Measurements from ENCODE around the gene ZHX3.

Gene ZHX3

GRCh38 chr20:41317546-41318270 is at the start of gene ZHX3:
Gene ZHX3, minus strand, starts transcription at chr20:41317731. Its CDS starts 112,815 bp downstream, at chr20:41204916.
- Histone ChIP-seq H3K79me2 (ENCODE audit: insufficient read depth, low read length) (peaks cover 39% of the 10 kb centered on the region), H3K9ac (ENCODE audit: low read depth, low read length, poor library complexity, severe bottlenecking) (peak within 1 kb of the TSS; percentile 78), H3K4me3 (ENCODE audit: low read length, poor library complexity, severe bottlenecking) (peak within 1 kb of the TSS; percentile 95), H4K20me1 (ENCODE audit: insufficient read depth, low read length, poor library complexity, severe bottlenecking) (peaks cover 13% of the 10 kb centered on the region), H3F3A (ENCODE audit: low read depth) (no peaks in the 10 kb centered on the region), H3K4me1 (ENCODE audit: insufficient read depth, low read length, poor library complexity, severe bottlenecking) (peaks cover 42% of the 10 kb centered on the region), H3K9me2 (replicated peaks; ENCODE audit: low read depth, low read length) (no peaks in the 10 kb centered on the region), H3K9me3 (ENCODE audit: insufficient read depth, low read depth, low read length) (no peaks in the 10 kb centered on the region), H2AFZ (ENCODE audit: low read length) (peak within 1 kb of the TSS; percentile 76), H3K36me3 (ENCODE audit: insufficient read depth, low read length) (no peaks in the 10 kb centered on the region), H3K27me3 (ENCODE audit: insufficient read depth, low read length, poor library complexity, severe bottlenecking) (no peaks in the 10 kb centered on the region), H3K4me2 (ENCODE audit: low read depth, low read length, poor library complexity, severe bottlenecking) (peak within 1 kb of the TSS; percentile 100)
- no peak for TF ChIP-seq EZH2phosphoT487 (IDR thresholded peaks at IDR 0.05; ENCODE audit: borderline replicate concordance)
- TF ChIP-seq, protein P1, sequence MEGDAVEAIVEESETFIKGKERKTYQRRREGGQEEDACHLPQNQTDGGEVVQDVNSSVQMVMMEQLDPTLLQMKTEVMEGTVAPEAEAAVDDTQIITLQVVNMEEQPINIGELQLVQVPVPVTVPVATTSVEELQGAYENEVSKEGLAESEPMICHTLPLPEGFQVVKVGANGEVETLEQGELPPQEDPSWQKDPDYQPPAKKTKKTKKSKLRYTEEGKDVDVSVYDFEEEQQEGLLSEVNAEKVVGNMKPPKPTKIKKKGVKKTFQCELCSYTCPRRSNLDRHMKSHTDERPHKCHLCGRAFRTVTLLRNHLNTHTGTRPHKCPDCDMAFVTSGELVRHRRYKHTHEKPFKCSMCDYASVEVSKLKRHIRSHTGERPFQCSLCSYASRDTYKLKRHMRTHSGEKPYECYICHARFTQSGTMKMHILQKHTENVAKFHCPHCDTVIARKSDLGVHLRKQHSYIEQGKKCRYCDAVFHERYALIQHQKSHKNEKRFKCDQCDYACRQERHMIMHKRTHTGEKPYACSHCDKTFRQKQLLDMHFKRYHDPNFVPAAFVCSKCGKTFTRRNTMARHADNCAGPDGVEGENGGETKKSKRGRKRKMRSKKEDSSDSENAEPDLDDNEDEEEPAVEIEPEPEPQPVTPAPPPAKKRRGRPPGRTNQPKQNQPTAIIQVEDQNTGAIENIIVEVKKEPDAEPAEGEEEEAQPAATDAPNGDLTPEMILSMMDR (conservative IDR thresholded peaks at IDR 0.05; ENCODE audit: low read length) = no peak

DNA sequence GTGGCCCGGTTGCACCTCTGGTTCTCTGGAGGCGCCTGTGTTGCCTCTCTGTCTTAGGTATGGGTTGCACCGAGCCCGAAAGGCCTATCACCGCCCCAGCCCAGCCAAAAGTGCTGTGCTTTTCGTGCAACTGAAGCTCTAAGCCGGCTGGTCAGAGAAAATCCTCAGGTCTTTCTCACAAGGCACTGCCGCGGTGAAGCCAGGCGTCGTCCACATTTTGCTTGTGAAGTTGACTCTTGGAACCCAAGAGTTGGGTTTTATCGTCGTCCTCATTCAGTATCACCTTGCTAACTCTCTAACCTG is 49.8 kb upstream of the ZHX3 start:
- H3K36me3 ChIP-seq (ENCODE audit: insufficient read depth, low read length) = no peaks in the 10 kb centered on the region
- no peaks in the 10 kb centered on the region for H3K9me3 ChIP-seq (ENCODE audit: insufficient read depth, low read depth, low read length)
- H3K4me1 ChIP-seq (ENCODE audit: insufficient read depth, low read length, poor library complexity, severe bottlenecking) = no peaks in the 10 kb centered on the region
- no peak overlapping the region for H3K9ac ChIP-seq (ENCODE audit: low read depth, low read length, poor library complexity, severe bottlenecking)
- no peaks in the 10 kb centered on the region for H3K9me2 ChIP-seq (replicated peaks; ENCODE audit: low read depth, low read length)
- H2AFZ ChIP-seq (ENCODE audit: low read length) = no peak overlapping the region
- no peaks in the 10 kb centered on the region for H3F3A ChIP-seq (ENCODE audit: low read depth)
- no peak overlapping the region for H3K4me2 ChIP-seq (ENCODE audit: low read depth, low read length, poor library complexity, severe bottlenecking)
- H3K79me2 ChIP-seq (ENCODE audit: insufficient read depth, low read length) = no peaks in the 10 kb centered on the region
- H3K4me3 ChIP-seq (ENCODE audit: low read length, poor library complexity, severe bottlenecking) = no peak overlapping the region
- H3K27me3 ChIP-seq (ENCODE audit: insufficient read depth, low read length, poor library complexity, severe bottlenecking) = no peaks in the 10 kb centered on the region
- H4K20me1 ChIP-seq (ENCODE audit: insufficient read depth, low read length, poor library complexity, severe bottlenecking) = no peaks in the 10 kb centered on the region
- TF ChIP-seq, protein P1 (conservative IDR thresholded peaks at IDR 0.05; ENCODE audit: low read length) = no peak
- TF ChIP-seq EZH2phosphoT487 (IDR thresholded peaks at IDR 0.05; ENCODE audit: borderline replicate concordance) = no peak

GRCh38 chr20:41366546-41367392 is 49.2 kb upstream of the ZHX3 start, which contains the start of gene EMILIN3:
Gene EMILIN3, minus strand, starts transcription at chr20:41366818. Its CDS starts 184 bp downstream, at chr20:41366634.
- Histone ChIP-seq H3F3A (ENCODE audit: low read depth) (no peaks in the 10 kb centered on the region), H4K20me1 (ENCODE audit: insufficient read depth, low read length, poor library complexity, severe bottlenecking) (no peaks in the 10 kb centered on the region), H3K4me2 (ENCODE audit: low read depth, low read length, poor library complexity, severe bottlenecking) (no peak within 1 kb of the TSS), H3K9me2 (replicated peaks; ENCODE audit: low read depth, low read length) (no peaks in the 10 kb centered on the region), H3K27me3 (ENCODE audit: insufficient read depth, low read length, poor library complexity, severe bottlenecking) (no peaks in the 10 kb centered on the region), H3K79me2 (ENCODE audit: insufficient read depth, low read length) (no peaks in the 10 kb centered on the region), H2AFZ (ENCODE audit: low read length) (no peak within 1 kb of the TSS), H3K9ac (ENCODE audit: low read depth, low read length, poor library complexity, severe bottlenecking) (no peak within 1 kb of the TSS), H3K4me1 (ENCODE audit: insufficient read depth, low read length, poor library complexity, severe bottlenecking) (no peaks in the 10 kb centered on the region), H3K4me3 (ENCODE audit: low read length, poor library complexity, severe bottlenecking) (no peak within 1 kb of the TSS), H3K9me3 (ENCODE audit: insufficient read depth, low read depth, low read length) (no peaks in the 10 kb centered on the region), H3K36me3 (ENCODE audit: insufficient read depth, low read length) (no peaks in the 10 kb centered on the region)
- TF ChIP-seq EZH2phosphoT487 (IDR thresholded peaks at IDR 0.05; ENCODE audit: borderline replicate concordance) = no peak
